Caco-2 (cell line): ENCODE measurements around the gene FRMD3. TPM values are rescaled to one million over a fixed set of nuclear protein-coding genes. Genes with fewer than 3 reads are reported as not detected.

Experiments used
- BruUV-seq: library from RNA; stranded (reverse); fragments of 400-500 nt; replicated peaks from 2 replicates; lab custom pipeline; 2021; lab: Mats Ljungman, UMichigan
- CTCF ChIA-PET: fragments of 300-600 bp; sonication (Branson Sonifier 250); formaldehyde crosslinking; loops from one replicate; lab custom pipeline; 2022; ENCODE audit warnings: antibody characterized with exemption; lab: Charles Lee
- POLR2A ChIA-PET: fragments of 300-600 bp; sonication (Branson Sonifier 250); formaldehyde crosslinking; loops from one replicate; lab custom pipeline; 2022; ENCODE audit warnings: antibody characterized with exemption; lab: Charles Lee
- DNase-seq, 2 experiments: peaks; one replicate each; pipeline versions ENCODE4 v3.0.0 to v3.0.0-alpha.2; 2020 to 2022
- H3K27me3 ChIP-seq: replicated peaks from 2 replicates; pipeline ENCODE4 v1.6.0; 2011; ENCODE audit warnings: low read length; ENCODE audit not compliant: control insufficient read depth, insufficient read depth
- H3K36me3 ChIP-seq: 2 replicates; pipeline ENCODE4 v1.5.1; 2011; ENCODE audit warnings: low read length; ENCODE audit not compliant: control insufficient read depth, insufficient read depth
- H3K4me1 ChIP-seq: fragments of 250-450 bp; sonication (Bioruptor Pico); 2 replicates; pipeline ENCODE4 v1.5.1; 2020; ENCODE audit warnings: mild to moderate bottlenecking
- H3K4me3 ChIP-seq: 2 replicates; pipeline ENCODE4 v1.5.1; 2011; ENCODE audit warnings: low read depth, mild to moderate bottlenecking, control low read depth, low read length
- H3K9me3 ChIP-seq: fragments of 250-450 bp; sonication (Bioruptor Pico); 2 replicates; pipeline ENCODE4 v1.5.1; 2020; ENCODE audit warnings: mild to moderate bottlenecking, moderate library complexity
- H3K27ac Mint-ChIP-seq: one replicate; pipeline ENCODE4 v1.8.0; 2022; ENCODE audit warnings: mixed read lengths; ENCODE audit not compliant: unreplicated experiment
- H3K27me3 Mint-ChIP-seq: one replicate; pipeline ENCODE4 v1.8.0; 2022; ENCODE audit warnings: mixed read lengths; ENCODE audit not compliant: insufficient read depth, unreplicated experiment
- H3K36me3 Mint-ChIP-seq: one replicate; pipeline ENCODE4 v1.8.0; 2022; ENCODE audit warnings: mild to moderate bottlenecking, mixed read lengths; ENCODE audit not compliant: insufficient read depth, unreplicated experiment
- H3K4me1 Mint-ChIP-seq: one replicate; pipeline ENCODE4 v1.8.0; 2022; ENCODE audit warnings: low read depth, mixed read lengths; ENCODE audit not compliant: unreplicated experiment
- H3K4me3 Mint-ChIP-seq: one replicate; pipeline ENCODE4 v1.8.0; 2022; ENCODE audit warnings: mild to moderate bottlenecking, moderate library complexity, mixed read lengths; ENCODE audit not compliant: unreplicated experiment
- H3K9me3 Mint-ChIP-seq: one replicate; pipeline ENCODE4 v1.8.0; 2022; ENCODE audit warnings: mixed read lengths; ENCODE audit not compliant: unreplicated experiment
- CTCF ChIP-seq, 2 experiments: fragments of 200-600 bp in 1 of 2; IDR thresholded peaks; 1 replicate in 1 of 2; 2 replicates in 1 of 2; pipeline versions ENCODE4 v1.5.1 to v1.8.0; 2011 to 2022; ENCODE audit warnings: antibody characterized with exemption in 1 of 2, control low read depth in 1 of 2, inconsistent platforms in 1 of 2, low read depth in 1 of 2, low read length in 1 of 2, mild to moderate bottlenecking in 1 of 2, moderate library complexity in 1 of 2; ENCODE audit not compliant: insufficient read depth in 1 of 2, severe bottlenecking in 1 of 2, unreplicated experiment in 1 of 2
- intact Hi-C: fragments of 100-400 bp; cut with micrococcal nuclease; formaldehyde crosslinking; loops from one replicate; pipeline ENCODE4 v1.10.0; 2022; ENCODE audit not compliant: unreplicated experiment
- total RNA-seq: library from RNA; stranded (reverse); gene quantifications from 2 replicates; pipeline ENCODE4 v1.2.3, GENCODE V29; 2022

Gene FRMD3
- total RNA-seq, 1 experiment from 2014 or later, result not detected

GRCh38 chr9:83560169-83560826 is 22.1 kb upstream of the FRMD3 start:
- ChIA-PET CTCF (no interaction called here), POLR2A (no interaction called here)
- Mint-ChIP-seq H3K27me3 (no peaks in the 10 kb centered on the region), H3K27ac (no peak overlapping the region), H3K36me3 (no peaks in the 10 kb centered on the region), H3K4me1 (no peaks in the 10 kb centered on the region), H3K4me3 (no peak overlapping the region), H3K9me3 (no peaks in the 10 kb centered on the region)
- no peaks in the 10 kb centered on the region for H3K27me3 ChIP-seq
- TF ChIP-seq CTCF (IDR thresholded peaks at IDR 0.05; ENCODE audit: insufficient read depth in 1 of 2, low read depth in 1 of 2, low read length in 1 of 2, severe bottlenecking in 1 of 2, unreplicated experiment in 1 of 2), result no peak
- no peaks in the 10 kb centered on the region for H3K36me3 ChIP-seq
- no peaks in the 10 kb centered on the region for H3K4me1 ChIP-seq
- no peak for DNase-seq
- H3K9me3 ChIP-seq, result no peaks in the 10 kb centered on the region
- intact Hi-C loops, result no loop called here
- no peak overlapping the region for H3K4me3 ChIP-seq
- no TSS peak for BruUV-seq

DNA sequence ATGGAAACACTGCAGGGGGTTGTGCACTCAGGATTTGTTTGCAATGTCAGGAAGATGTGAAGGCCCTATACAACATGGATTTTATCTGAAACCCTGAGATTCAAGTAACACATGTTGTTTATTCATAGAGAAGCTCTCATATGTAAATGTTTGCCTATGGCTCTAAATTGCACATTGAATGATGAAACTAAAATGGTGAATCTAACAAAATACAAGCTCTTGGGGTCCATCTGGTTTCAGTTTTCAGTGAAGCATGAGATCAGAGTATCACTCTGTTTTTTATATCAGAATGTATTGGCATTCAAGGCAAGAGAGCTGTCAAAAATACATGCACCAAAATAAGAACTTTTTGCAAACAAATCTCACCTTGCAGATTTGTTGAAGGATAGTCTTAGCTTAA is 19.6 kb upstream of the FRMD3 start:
- BruUV-seq, result no TSS peak
- no peak for DNase-seq
- Histone ChIP-seq H3K36me3 (no peaks in the 10 kb centered on the region), H3K4me3 (no peak overlapping the region), H3K27me3 (no peaks in the 10 kb centered on the region), H3K4me1 (no peaks in the 10 kb centered on the region), H3K9me3 (no peaks in the 10 kb centered on the region)
- POLR2A ChIA-PET, result no interaction called here
- Mint-ChIP-seq H3K27ac (no peak overlapping the region), H3K27me3 (no peaks in the 10 kb centered on the region), H3K4me3 (no peak overlapping the region), H3K4me1 (no peaks in the 10 kb centered on the region), H3K36me3 (no peaks in the 10 kb centered on the region), H3K9me3 (no peaks in the 10 kb centered on the region)
- no peak for TF ChIP-seq CTCF (IDR thresholded peaks at IDR 0.05; ENCODE audit: insufficient read depth in 1 of 2, low read depth in 1 of 2, low read length in 1 of 2, severe bottlenecking in 1 of 2, unreplicated experiment in 1 of 2)
- intact Hi-C loops, result no loop called here
- CTCF ChIA-PET, result no interaction called here

DNA sequence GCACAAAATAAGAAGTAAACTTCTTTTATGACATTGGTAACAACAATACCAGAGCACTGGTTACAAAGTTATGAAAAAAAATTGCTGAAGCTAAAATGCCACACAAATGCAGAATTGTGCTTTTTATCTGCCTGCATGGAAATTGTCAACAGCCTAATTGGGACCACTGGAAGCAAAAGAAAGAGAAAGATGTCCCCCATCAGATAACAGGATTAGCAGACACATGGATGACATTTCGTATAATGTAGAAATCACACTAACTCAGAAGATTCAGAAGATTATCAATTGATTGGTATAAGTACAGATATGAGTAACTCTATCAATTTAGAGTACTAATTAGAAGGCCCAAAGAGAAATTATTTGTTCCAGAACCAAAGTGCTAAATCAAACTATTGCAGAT is 19.1 kb upstream of the FRMD3 start:
- Histone ChIP-seq H3K9me3 (no peaks in the 10 kb centered on the region), H3K27me3 (no peaks in the 10 kb centered on the region), H3K4me1 (no peaks in the 10 kb centered on the region), H3K4me3 (no peak overlapping the region), H3K36me3 (no peaks in the 10 kb centered on the region)
- no peaks in the 10 kb centered on the region for H3K27me3 Mint-ChIP-seq
- intact Hi-C loops, result no loop called here
- H3K4me1 Mint-ChIP-seq, result no peaks in the 10 kb centered on the region
- H3K36me3 Mint-ChIP-seq, result no peaks in the 10 kb centered on the region
- DNase-seq, result no peak
- ChIA-PET CTCF (no interaction called here), POLR2A (no interaction called here)
- TF ChIP-seq CTCF (IDR thresholded peaks at IDR 0.05; ENCODE audit: insufficient read depth in 1 of 2, low read depth in 1 of 2, low read length in 1 of 2, severe bottlenecking in 1 of 2, unreplicated experiment in 1 of 2), result no peak
- H3K4me3 Mint-ChIP-seq, result no peak overlapping the region
- no TSS peak for BruUV-seq
- no peaks in the 10 kb centered on the region for H3K9me3 Mint-ChIP-seq
- H3K27ac Mint-ChIP-seq, result no peak overlapping the region
